ENCODE measurements around the gene TRMT44. TPM values are rescaled to one million over a fixed set of nuclear protein-coding genes. Genes with fewer than 3 reads are reported as not detected.

The TRMT44 gene
- total RNA-seq, 4 donors from 2014 or later, result 30.8 to 60.0 (median 46.1) TPM

DNA sequence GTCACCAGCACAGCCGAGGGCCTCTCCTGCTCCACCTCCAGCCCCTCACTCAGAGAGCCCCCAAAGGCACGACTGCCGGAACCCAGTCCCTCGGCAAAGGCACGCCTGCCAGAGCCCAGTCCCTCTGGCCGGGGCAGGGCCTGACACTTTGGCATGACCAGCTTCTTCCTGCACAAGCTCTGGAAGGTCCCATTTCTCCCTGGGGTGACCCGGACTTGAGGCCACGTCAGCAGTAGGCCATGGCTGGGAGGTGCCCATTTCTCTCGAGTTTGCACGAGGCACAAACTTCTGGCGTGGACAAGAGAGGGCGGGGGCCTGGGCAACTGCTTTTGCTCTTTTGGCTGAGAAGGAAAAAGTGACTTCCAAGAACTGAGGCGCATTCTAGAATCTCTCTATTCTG is 77.4 kb downstream of the TRMT44 start:
- Histone ChIP-seq H3K4me3 (no peak overlapping the region), H3K27ac (no peak overlapping the region), H3K36me3 (no peaks in the 10 kb centered on the region), H3K9me3 (no peaks in the 10 kb centered on the region), H3K4me1 (no peaks in the 10 kb centered on the region), H3K27me3 (no peaks in the 10 kb centered on the region)
- no peak for DNase-seq (ENCODE audit: low spot score in 2 of 2)
- WGBS, result 56% methylated on average over 12 of the region's 13 CpGs
- TF ChIP-seq EP300 (IDR thresholded peaks at IDR 0.05), result no peak

DNA sequence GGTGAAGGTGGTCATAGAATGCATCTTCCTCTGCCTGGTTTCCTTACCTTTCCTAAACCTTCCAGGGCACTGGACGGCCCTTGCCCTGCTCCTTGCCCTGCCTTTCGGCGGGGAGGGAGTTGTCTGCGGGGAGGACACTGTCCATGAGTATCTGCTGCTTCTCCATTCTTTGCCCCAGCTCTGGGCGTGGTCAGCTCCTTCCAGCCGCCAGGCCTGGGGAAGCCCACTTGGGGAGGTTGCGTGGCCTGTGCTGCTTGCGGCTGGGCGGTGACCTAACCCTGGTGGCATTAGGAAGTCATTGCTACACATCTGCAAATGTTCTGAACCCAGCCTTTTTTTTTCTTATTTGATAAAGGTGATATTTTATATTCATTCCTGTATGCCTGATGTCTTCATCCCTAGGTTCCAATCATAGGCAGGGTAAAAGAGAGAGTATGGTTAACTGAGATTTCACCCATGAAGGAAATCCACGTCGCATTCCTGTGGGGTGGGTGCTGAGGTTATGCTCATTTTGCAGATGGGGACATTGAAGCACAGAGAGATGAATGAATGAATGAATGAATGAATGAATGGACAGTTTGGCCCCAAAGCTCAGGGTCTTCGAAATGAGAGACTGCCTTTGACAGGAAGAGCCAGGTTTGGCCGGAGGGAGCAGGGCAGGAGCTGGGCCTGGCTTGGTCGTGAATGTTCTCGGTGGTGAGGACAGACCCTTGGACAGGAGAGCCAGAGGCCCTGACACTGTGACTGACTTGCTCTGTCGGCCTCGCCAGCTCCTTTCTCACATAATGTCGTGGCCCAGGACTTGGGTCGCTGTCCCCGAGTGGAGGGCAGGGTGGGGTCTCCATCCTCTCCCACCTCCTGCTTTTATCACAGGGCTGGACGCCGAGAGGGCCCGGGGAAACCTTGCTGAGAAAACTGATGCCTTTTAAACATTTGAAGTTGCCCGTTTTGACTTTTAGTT is 81.9 kb downstream of the TRMT44 start:
- WGBS, result 85% methylated on average over 23 of the region's 24 CpGs

DNA sequence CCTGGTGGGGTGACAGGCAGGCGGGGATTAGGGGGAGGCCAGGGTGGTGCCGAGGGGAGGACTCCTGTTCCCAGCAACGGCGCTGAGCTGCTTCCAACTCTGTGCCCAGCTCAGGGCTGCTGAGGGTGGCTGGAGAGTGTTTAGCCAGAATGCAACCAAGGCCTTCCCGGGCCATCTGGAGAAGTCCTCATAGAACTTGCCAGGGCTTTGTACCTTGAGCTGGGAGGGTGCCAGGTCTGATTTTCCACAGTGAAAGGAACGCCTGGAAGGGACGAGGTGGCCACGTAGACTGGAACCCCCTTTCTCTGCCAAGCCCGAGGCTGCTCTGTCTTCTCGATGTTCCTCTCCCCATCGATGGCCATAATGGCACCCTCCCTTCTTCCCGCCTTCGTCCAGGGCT is 82.6 kb downstream of the TRMT44 start:
- Histone ChIP-seq H3K27ac (no peak overlapping the region), H3K4me1 (no peaks in the 10 kb centered on the region), H3K4me3 (no peak overlapping the region), H3K36me3 (no peaks in the 10 kb centered on the region), H3K9me3 (no peaks in the 10 kb centered on the region), H3K27me3 (no peaks in the 10 kb centered on the region)
- TF ChIP-seq POLR2A (IDR thresholded peaks at IDR 0.05), result no peak
- no peak for TF ChIP-seq POLR2AphosphoS5 (IDR thresholded peaks at IDR 0.05)
- TF ChIP-seq, protein P1, sequence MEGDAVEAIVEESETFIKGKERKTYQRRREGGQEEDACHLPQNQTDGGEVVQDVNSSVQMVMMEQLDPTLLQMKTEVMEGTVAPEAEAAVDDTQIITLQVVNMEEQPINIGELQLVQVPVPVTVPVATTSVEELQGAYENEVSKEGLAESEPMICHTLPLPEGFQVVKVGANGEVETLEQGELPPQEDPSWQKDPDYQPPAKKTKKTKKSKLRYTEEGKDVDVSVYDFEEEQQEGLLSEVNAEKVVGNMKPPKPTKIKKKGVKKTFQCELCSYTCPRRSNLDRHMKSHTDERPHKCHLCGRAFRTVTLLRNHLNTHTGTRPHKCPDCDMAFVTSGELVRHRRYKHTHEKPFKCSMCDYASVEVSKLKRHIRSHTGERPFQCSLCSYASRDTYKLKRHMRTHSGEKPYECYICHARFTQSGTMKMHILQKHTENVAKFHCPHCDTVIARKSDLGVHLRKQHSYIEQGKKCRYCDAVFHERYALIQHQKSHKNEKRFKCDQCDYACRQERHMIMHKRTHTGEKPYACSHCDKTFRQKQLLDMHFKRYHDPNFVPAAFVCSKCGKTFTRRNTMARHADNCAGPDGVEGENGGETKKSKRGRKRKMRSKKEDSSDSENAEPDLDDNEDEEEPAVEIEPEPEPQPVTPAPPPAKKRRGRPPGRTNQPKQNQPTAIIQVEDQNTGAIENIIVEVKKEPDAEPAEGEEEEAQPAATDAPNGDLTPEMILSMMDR (IDR thresholded peaks at IDR 0.05), result no peak
- TF ChIP-seq EP300 (IDR thresholded peaks at IDR 0.05), result no peak
- WGBS, result 78% methylated on average over 11 of the region's 13 CpGs
- DNase-seq (ENCODE audit: low spot score in 2 of 2), result no peak

More for the DNA sequence above, 81.9 kb downstream of the TRMT44 start:
- no peak overlapping the region for H3K27ac ChIP-seq
- no peaks in the 10 kb centered on the region for H3K36me3 ChIP-seq
- no peak overlapping the region for H3K4me3 ChIP-seq
- no peak for DNase-seq (ENCODE audit: low spot score in 2 of 2)
- H3K27me3 ChIP-seq, result no peaks in the 10 kb centered on the region
- H3K9me3 ChIP-seq, result no peaks in the 10 kb centered on the region
- no peak for TF ChIP-seq POLR2A (IDR thresholded peaks at IDR 0.05)
- no peak for TF ChIP-seq POLR2AphosphoS5 (IDR thresholded peaks at IDR 0.05)
- H3K4me1 ChIP-seq, result no peaks in the 10 kb centered on the region

DNA sequence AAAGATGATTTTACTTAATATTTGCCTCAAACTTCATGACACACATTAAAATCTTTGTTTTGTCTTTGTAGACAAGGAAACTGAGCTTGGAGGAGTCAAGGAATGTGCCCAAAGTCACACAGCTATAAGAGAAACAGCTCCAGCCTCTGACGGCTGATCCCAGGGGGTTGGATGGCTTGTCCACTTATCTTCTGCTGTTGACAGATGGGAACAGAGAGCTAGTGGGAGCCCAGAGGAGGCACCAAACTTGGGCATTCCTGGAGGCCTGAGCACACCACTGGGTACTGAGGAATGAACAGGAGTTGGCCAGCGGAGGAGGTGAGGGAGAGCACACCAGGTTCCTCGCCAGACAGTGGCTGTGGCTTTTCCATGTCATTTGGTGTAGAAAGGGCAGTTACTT is 83.2 kb downstream of the TRMT44 start:
- Histone ChIP-seq H3K9me3 (no peaks in the 10 kb centered on the region), H3K27me3 (no peaks in the 10 kb centered on the region), H3K4me1 (no peaks in the 10 kb centered on the region), H3K4me3 (no peak overlapping the region), H3K27ac (no peak overlapping the region), H3K36me3 (no peaks in the 10 kb centered on the region)
- 81% methylated on average over 3 of the region's 3 CpGs for WGBS
- no peak for TF ChIP-seq EP300 (IDR thresholded peaks at IDR 0.05)
- TF ChIP-seq, protein P1 (IDR thresholded peaks at IDR 0.05), result no peak
- TF ChIP-seq POLR2A (IDR thresholded peaks at IDR 0.05), result no peak
- no peak for TF ChIP-seq POLR2AphosphoS5 (IDR thresholded peaks at IDR 0.05)
- DNase-seq (ENCODE audit: low spot score in 2 of 2), result no peak

DNA sequence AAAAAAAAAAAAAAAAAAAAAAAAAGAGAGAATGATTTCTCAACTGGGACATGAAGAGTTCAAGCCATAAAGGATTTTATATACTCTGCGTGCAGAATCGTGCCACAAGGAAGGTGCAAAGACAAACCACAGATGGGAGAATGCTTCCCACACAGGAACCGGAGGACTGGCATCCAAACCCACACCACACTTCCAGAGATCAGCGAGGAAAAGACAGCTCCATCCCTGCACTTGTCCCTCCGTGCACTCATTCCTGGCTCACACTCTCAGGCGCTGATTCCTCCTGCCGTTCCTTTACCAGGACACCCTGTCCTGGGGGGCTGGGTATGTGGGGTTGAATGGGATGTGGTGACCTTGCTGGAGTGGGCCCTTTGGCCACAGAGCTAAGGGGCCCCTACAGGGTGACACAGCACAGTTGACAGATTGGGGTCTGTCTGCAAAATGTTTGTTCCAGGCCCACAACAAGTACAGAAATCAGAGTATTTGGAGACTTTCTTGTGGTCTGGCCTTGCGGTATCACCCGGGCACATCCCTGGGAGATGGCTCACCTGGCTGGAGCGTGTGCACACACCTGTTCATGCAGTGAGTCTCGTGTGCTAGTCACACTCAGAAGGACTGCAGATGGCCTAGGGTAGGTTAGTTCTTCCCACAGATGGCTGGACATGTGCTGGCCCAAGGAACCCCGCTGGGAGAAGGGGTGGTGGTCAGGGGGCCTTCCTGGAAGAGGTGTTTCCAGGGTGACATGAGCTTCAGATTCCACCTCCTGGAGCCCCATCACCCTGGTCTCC is 84.2 kb downstream of the TRMT44 start:
- H3K27ac ChIP-seq, result no peak overlapping the region
- no peaks in the 10 kb centered on the region for H3K36me3 ChIP-seq
- no peaks in the 10 kb centered on the region for H3K4me1 ChIP-seq
- no peaks in the 10 kb centered on the region for H3K27me3 ChIP-seq
- TF ChIP-seq POLR2A (IDR thresholded peaks at IDR 0.05) (no peak), POLR2AphosphoS5 (IDR thresholded peaks at IDR 0.05) (no peak), EP300 (IDR thresholded peaks at IDR 0.05) (no peak)
- TF ChIP-seq, protein P1 (IDR thresholded peaks at IDR 0.05), result no peak
- no peaks in the 10 kb centered on the region for H3K9me3 ChIP-seq
- no peak overlapping the region for H3K4me3 ChIP-seq
- DNase-seq (ENCODE audit: low spot score in 2 of 2), result no peak
- 80% methylated on average over 8 of the region's 12 CpGs for WGBS

All from suprapubic skin (tissue), 4 donors.